HEK293T (cell line): ENCODE measurements around the gene UNC93B1.
"Not testable (repeated sequence)": the region's sequence is repeated elsewhere in the genome, so short reads cannot be mapped to it uniquely, and the experiment has no call there.

Source experiments
- ARNT ChIP-seq: fragments of 450-650 bp; IDR thresholded peaks from 2 replicates; pipeline ENCODE4 v1.6.1; 2017; ENCODE audit warnings: mild to moderate bottlenecking
- BHLHE40 ChIP-seq: fragments of 450-650 bp; IDR thresholded peaks from 2 replicates; pipeline ENCODE4 v1.6.1; 2016; ENCODE audit warnings: mild to moderate bottlenecking, moderate library complexity, borderline replicate concordance
- ELF4 ChIP-seq: fragments of 450-650 bp; IDR thresholded peaks from 2 replicates; pipeline ENCODE4 v1.6.1; 2017; ENCODE audit warnings: antibody characterized with exemption
- FOXA1 ChIP-seq: fragments of 450-650 bp; IDR thresholded peaks from 2 replicates; pipeline ENCODE4 v1.6.1; 2016; ENCODE audit warnings: mild to moderate bottlenecking
- FOXK2 ChIP-seq: fragments of 450-650 bp; IDR thresholded peaks from 2 replicates; pipeline ENCODE4 v1.6.1; 2016; ENCODE audit warnings: mild to moderate bottlenecking
- FOXM1 ChIP-seq: fragments of 450-650 bp; IDR thresholded peaks from 2 replicates; pipeline ENCODE4 v1.6.1; 2017; ENCODE audit warnings: mild to moderate bottlenecking, borderline replicate concordance
- L3MBTL2 ChIP-seq: fragments of 450-650 bp; conservative IDR thresholded peaks from 2 replicates; pipeline ENCODE4 v1.6.1; 2016; ENCODE audit warnings: mild to moderate bottlenecking
- NFRKB ChIP-seq: fragments of 450-650 bp; IDR thresholded peaks from 2 replicates; pipeline ENCODE4 v1.6.1; 2016; ENCODE audit warnings: mild to moderate bottlenecking, moderate library complexity
- PKNOX1 ChIP-seq: fragments of 450-650 bp; IDR thresholded peaks from 2 replicates; pipeline ENCODE4 v1.6.1; 2016
- SP1 ChIP-seq: fragments of 450-650 bp; IDR thresholded peaks from 2 replicates; pipeline ENCODE4 v1.6.1; 2017
- SUZ12 ChIP-seq: fragments of 450-650 bp; IDR thresholded peaks from 2 replicates; pipeline ENCODE4 v1.6.1; 2016; ENCODE audit warnings: mild to moderate bottlenecking
- TARDBP ChIP-seq: fragments of 450-650 bp; IDR thresholded peaks from 2 replicates; pipeline ENCODE4 v1.6.1; 2016
- ZNF384 ChIP-seq: fragments of 450-650 bp; IDR thresholded peaks from 2 replicates; pipeline ENCODE4 v1.6.1; 2016

GRCh38 chr11:67982255-67982857 lies 21.5 kb downstream of the UNC93B1 start:
- TF ChIP-seq NFRKB, FOXA1, ELF4, L3MBTL2, ZNF384, FOXM1, FOXK2, BHLHE40, ARNT, TARDBP, SUZ12, SP1, PKNOX1: not testable (repeated sequence)
